ENCODE data around the gene PBRM1. TPM values are rescaled to one million over a fixed set of nuclear protein-coding genes. Genes with fewer than 3 reads are reported as not detected.
A peak's percentile ranks its signal among the peaks of the same experiment; 100 is the strongest.

PBRM1 gene
- total RNA-seq, 1 donor from 2014 or later = 67.1 TPM

- ATAC-seq = peak; percentile 97
- intact Hi-C loops (cut with DNase I) = no loop called here
- peak; percentile 95 for DNase-seq
Measured at GRCh38 chr3:52705688-52706686, 20.3 kb upstream of the PBRM1 start, which contains the start of the genes GLT8D1 and SPCS1. TSS of gene GLT8D1 (minus strand) at chr3:52705791. CDS start at chr3:52700460, 5,331 bp downstream. TSS of gene SPCS1 (plus strand) at chr3:52706106. CDS start at chr3:52706247, 141 bp downstream.

GRCh38 chr3:52705438-52705687 is 19.6 kb upstream of the PBRM1 start:
- TF ChIP-seq CTCF (IDR thresholded peaks at IDR 0.05) = no peak
- no peak for ATAC-seq
- no peaks in the 10 kb centered on the region for H3K9me3 ChIP-seq
- peak overlapping the region; percentile 89 for H3K27ac ChIP-seq
- peak overlapping the region; percentile 95 for H3K4me3 ChIP-seq
- DNase-seq = no peak
- no peaks in the 10 kb centered on the region for H3K27me3 ChIP-seq
- H3K36me3 ChIP-seq = peaks cover 19% of the 10 kb centered on the region
- H3K4me1 ChIP-seq = peaks cover 30% of the 10 kb centered on the region
- intact Hi-C loops (cut with DNase I) = no loop called here

More at GRCh38 chr3:52705688-52706686, 20.3 kb upstream of the PBRM1 start, which contains the start of the genes GLT8D1 and SPCS1:
- TF ChIP-seq CTCF (IDR thresholded peaks at IDR 0.05) = no peak
- Histone ChIP-seq H3K27ac (peak within 1 kb of the TSS; percentile 89), H3K9me3 (no peaks in the 10 kb centered on the region), H3K36me3 (peaks cover 19% of the 10 kb centered on the region), H3K27me3 (no peaks in the 10 kb centered on the region), H3K4me1 (peaks cover 30% of the 10 kb centered on the region), H3K4me3 (peak within 1 kb of the TSS; percentile 95)

- TF ChIP-seq CTCF (IDR thresholded peaks at IDR 0.05) = no peak
- DNase-seq (no peak), ATAC-seq (peak; percentile 5)
- intact Hi-C loops (cut with DNase I) = no loop called here
- Histone ChIP-seq H3K4me3 (peak overlapping the region; percentile 95), H3K36me3 (peaks cover 23% of the 10 kb centered on the region), H3K4me1 (peaks cover 30% of the 10 kb centered on the region), H3K27ac (peak overlapping the region; percentile 89), H3K9me3 (no peaks in the 10 kb centered on the region), H3K27me3 (no peaks in the 10 kb centered on the region)
Measured at GRCh38 chr3:52704611-52705437, 19.1 kb upstream of the PBRM1 start.

- ATAC-seq = no peak
- Histone ChIP-seq H3K36me3 (peaks cover 17% of the 10 kb centered on the region), H3K27me3 (no peaks in the 10 kb centered on the region), H3K9me3 (no peaks in the 10 kb centered on the region), H3K27ac (no peak overlapping the region), H3K4me3 (no peak overlapping the region), H3K4me1 (peaks cover 30% of the 10 kb centered on the region)
- no peak for DNase-seq
- TF ChIP-seq CTCF (IDR thresholded peaks at IDR 0.05) = no peak
- intact Hi-C loops (cut with DNase I) = no loop called here
Measured at GRCh38 chr3:52703341-52703740, 17.6 kb upstream of the PBRM1 start.

- intact Hi-C loops (cut with DNase I) = no loop called here
- Histone ChIP-seq H3K9me3 (no peaks in the 10 kb centered on the region), H3K27me3 (no peaks in the 10 kb centered on the region), H3K4me3 (no peak overlapping the region), H3K36me3 (peaks cover 66% of the 10 kb centered on the region), H3K27ac (no peak overlapping the region), H3K4me1 (no peaks in the 10 kb centered on the region)
- no peak for TF ChIP-seq CTCF (IDR thresholded peaks at IDR 0.05)
- ATAC-seq = no peak
- no peak for DNase-seq
Measured at GRCh38 chr3:52697632-52697965, 11.9 kb upstream of the PBRM1 start.

Data from upper lobe of right lung (tissue), 1 donor.